Activated CD8-positive, alpha-beta memory T cell treated with anti-CD3 and anti-CD28 coated beads for 24 hours (primary cell): Measurements from ENCODE around the gene FBXO22.
"Not testable (repeated sequence)": the region's sequence is repeated elsewhere in the genome, so short reads cannot be mapped to it uniquely, and the experiment has no call there.

Experiments
- DNase-seq: peaks from one replicate; pipeline ENCODE4 v3.0.0-alpha.2; 2020

Gene FBXO22

GRCh38 chr15:75921732-75922703, 18.3 kb downstream of the FBXO22 start:
- no peak for DNase-seq

- no peak for DNase-seq
Observed at GRCh38 chr15:75923756-75924155, 20.1 kb downstream of the FBXO22 start.

GRCh38 chr15:75924576-75924975, 20.9 kb downstream of the FBXO22 start:
- DNase-seq, result no peak

- no peak for DNase-seq
Observed at GRCh38 chr15:75925440-75925839, 21.8 kb downstream of the FBXO22 start.

GRCh38 chr15:75926931-75927330, 23.3 kb downstream of the FBXO22 start:
- DNase-seq, result no peak

- no peak for DNase-seq
Observed at GRCh38 chr15:75927601-75928000, 23.9 kb downstream of the FBXO22 start.

GRCh38 chr15:75928680-75929608, 25.3 kb downstream of the FBXO22 start:
- DNase-seq, result no peak

GRCh38 chr15:75929799-75930565, 26.3 kb downstream of the FBXO22 start:
- no peak for DNase-seq

- DNase-seq, result no peak
Observed at GRCh38 chr15:75930866-75931265, 27.2 kb downstream of the FBXO22 start.

- DNase-seq, result no peak
Observed at GRCh38 chr15:75942464-75942863, 38.8 kb downstream of the FBXO22 start.

- DNase-seq, result no peak
Observed at GRCh38 chr15:75943246-75943645, 39.6 kb downstream of the FBXO22 start.

GRCh38 chr15:75943713-75944215, 40.1 kb downstream of the FBXO22 start:
- DNase-seq, result no peak

- DNase-seq, result no peak
Observed at GRCh38 chr15:75945953-75946352, 42.3 kb downstream of the FBXO22 start.

GRCh38 chr15:75947092-75947491, 43.4 kb downstream of the FBXO22 start:
- DNase-seq, result no peak

- DNase-seq, result no peak
Observed at GRCh38 chr15:75948761-75949296, 45.2 kb downstream of the FBXO22 start.

GRCh38 chr15:75952525-75952924, 48.8 kb downstream of the FBXO22 start:
- DNase-seq, result no peak

GRCh38 chr15:75955720-75956119, 52.0 kb downstream of the FBXO22 start:
- DNase-seq, result no peak

- DNase-seq, result no peak
Observed at GRCh38 chr15:75961331-75961730, 57.7 kb downstream of the FBXO22 start.

GRCh38 chr15:75966073-75966472, 62.4 kb downstream of the FBXO22 start:
- DNase-seq, result no peak

- DNase-seq, result not testable (repeated sequence)
Observed at GRCh38 chr15:75976766-75977165, 73.1 kb downstream of the FBXO22 start.

GRCh38 chr15:75981149-75981815, 77.6 kb downstream of the FBXO22 start:
- DNase-seq, result no peak

GRCh38 chr15:75982468-75982867, 78.8 kb downstream of the FBXO22 start:
- no peak for DNase-seq
